HCT116 (cell line): ENCODE data around the gene BDKRB1. TPM values are rescaled to one million over a fixed set of nuclear protein-coding genes. Genes with fewer than 3 reads are reported as not detected.

Experiments
- ATAC-seq: fragments of 200-7000 bp; cut with Tn5 transposase; 2 replicates; pipeline ENCODE4 v1.9.1; 2020; ENCODE audit warnings: mild to moderate bottlenecking, moderate library complexity
- BruUV-seq: library from RNA; stranded (reverse); fragments of 400-500 nt; replicated peaks from 2 replicates; lab custom pipeline; 2021; lab: Mats Ljungman, UMichigan
- CTCF ChIA-PET: fragments of 300-600 bp; sonication (Branson Sonifier 250); formaldehyde crosslinking; loops from one replicate; lab custom pipeline; 2021; ENCODE audit warnings: antibody characterized with exemption; lab: Charles Lee
- POLR2A ChIA-PET: fragments of 300-600, 350-600 bp; sonication (Branson Sonifier 250); formaldehyde crosslinking; loops from one replicate; lab custom pipeline; 2021; ENCODE audit warnings: antibody characterized with exemption; lab: Charles Lee
- RAD21 ChIA-PET, 2 experiments: fragments of 300-600 bp; sonication (Branson Sonifier 250); formaldehyde crosslinking; loops; one replicate each; lab custom pipeline; 2023; ENCODE audit warnings: low total read pairs in 2 of 2; ENCODE audit not compliant: uncharacterized antibody in 2 of 2, unreplicated experiment in 2 of 2, low non-redundant PET in 1 of 2; lab: Charles Lee
- DNase-seq: peaks from one replicate; pipeline ENCODE4 v3.0.0-alpha.2; 2010; ENCODE audit warnings: low read depth, low spot score
- H2AFZ ChIP-seq: fragments of 200-600 bp; shearing (Covaris generic), sonication (generic); 2 replicates; pipeline ENCODE4 v1.6.1; 2017; ENCODE audit warnings: low read depth, mixed run types, mixed read lengths, antibody characterized with exemption, low read length; ENCODE audit not compliant: poor library complexity, severe bottlenecking
- H3K27ac ChIP-seq: 2 replicates; pipeline ENCODE4 v1.5.1; 2012; ENCODE audit warnings: low read depth, low read length
- H3K27me3 ChIP-seq: fragments of 200-600 bp; sonication (generic); 2 replicates; pipeline ENCODE4 v1.6.1; 2016; ENCODE audit warnings: mixed run types, low read length, mixed read lengths; ENCODE audit not compliant: insufficient read depth
- H3K36me3 ChIP-seq, 2 experiments: fragments of 200-500 bp in 1 of 2; fragments of 200-600 bp in 1 of 2; sonication (Bioruptor generic) in 1 of 2; sonication (generic) in 1 of 2; 2 replicates each; pipeline versions ENCODE4 v1.5.1 to v1.6.1; 2014 to 2016; ENCODE audit warnings: low read length in 2 of 2, inconsistent platforms in 1 of 2, mixed read lengths in 1 of 2, mixed run types in 1 of 2; ENCODE audit not compliant: insufficient read depth in 2 of 2, control insufficient read depth in 1 of 2
- H3K4me1 ChIP-seq, 2 experiments: fragments of 200-600 bp in 1 of 2; sonication (generic) in 1 of 2; 2 replicates each; pipeline versions ENCODE4 v1.5.1 to v1.6.1; 2012 to 2017; ENCODE audit warnings: low read length in 2 of 2, inconsistent platforms in 1 of 2, mild to moderate bottlenecking in 1 of 2, mixed read lengths in 1 of 2, mixed run types in 1 of 2, moderate library complexity in 1 of 2; ENCODE audit not compliant: insufficient read depth in 2 of 2, control insufficient read depth in 1 of 2
- H3K4me2 ChIP-seq: fragments of 200-600 bp; sonication (generic); 2 replicates; pipeline ENCODE4 v1.6.1; 2017; ENCODE audit warnings: mixed run types, low read length, mixed read lengths
- H3K4me3 ChIP-seq, 2 experiments: fragments of 200-600 bp in 1 of 2; sonication (generic) in 1 of 2; replicated peaks in 1 of 2; 2 replicates each; pipeline ENCODE4 v1.5.1; 2011 to 2016; ENCODE audit warnings: low read length in 2 of 2, control low read depth in 1 of 2, low read depth in 1 of 2, mild to moderate bottlenecking in 1 of 2, mixed read lengths in 1 of 2, mixed run types in 1 of 2
- H3K79me2 ChIP-seq: fragments of 200-600 bp; sonication (generic); 2 replicates; pipeline ENCODE4 v1.6.1; 2017; ENCODE audit warnings: mild to moderate bottlenecking, mixed run types, low read length, moderate library complexity, mixed read lengths; ENCODE audit not compliant: insufficient read depth
- H3K9ac ChIP-seq: fragments of 200-600 bp; sonication (generic); 2 replicates; pipeline ENCODE4 v1.6.1; 2016; ENCODE audit warnings: low read length, mixed read lengths
- H3K9me2 ChIP-seq: fragments of 200-600 bp; sonication (generic), shearing (Covaris generic); 2 replicates; pipeline ENCODE4 v1.6.1; 2017; ENCODE audit warnings: mixed run types, mild to moderate bottlenecking, moderate library complexity; ENCODE audit not compliant: insufficient read depth
- H3K9me3 ChIP-seq, 2 experiments: fragments of 200-500 bp in 1 of 2; fragments of 200-600 bp in 1 of 2; sonication (Bioruptor generic) in 1 of 2; sonication (generic) in 1 of 2; 2 replicates each; pipeline ENCODE4 v1.6.1; 2014 to 2017; ENCODE audit warnings: low read length in 2 of 2, mixed read lengths in 2 of 2, inconsistent platforms in 1 of 2, low read depth in 1 of 2, mild to moderate bottlenecking in 1 of 2, mixed run types in 1 of 2, moderate library complexity in 1 of 2; ENCODE audit not compliant: control insufficient read depth in 1 of 2, insufficient read depth in 1 of 2
- H4K20me1 ChIP-seq: fragments of 200-600 bp; sonication (generic), shearing (Covaris generic); 2 replicates; pipeline ENCODE4 v1.6.1; 2017; ENCODE audit warnings: mixed run types, mild to moderate bottlenecking, moderate library complexity; ENCODE audit not compliant: insufficient read depth
- CBX3 ChIP-seq: IDR thresholded peaks from 2 replicates; pipeline ENCODE4 v1.6.1; 2012; ENCODE audit warnings: low read depth
- CEBPB ChIP-seq: IDR thresholded peaks from 2 replicates; pipeline ENCODE4 v1.6.1; 2012; ENCODE audit warnings: low read depth
- EZH2phosphoT487 ChIP-seq: fragments of 200-600 bp; IDR thresholded peaks from 2 replicates; pipeline ENCODE4 v1.6.1; 2018; ENCODE audit warnings: antibody characterized with exemption, borderline replicate concordance
- POLR2A ChIP-seq: IDR thresholded peaks from 2 replicates; pipeline ENCODE4 v1.7.0; 2011; ENCODE audit warnings: borderline replicate concordance; ENCODE audit not compliant: insufficient read depth, insufficient read length; ENCODE audit errors: extremely low read depth
- RAD21 ChIP-seq: IDR thresholded peaks from 2 replicates; pipeline ENCODE4 v1.6.1; 2012; ENCODE audit warnings: low read depth, mild to moderate bottlenecking
- SP1 ChIP-seq: IDR thresholded peaks from 2 replicates; pipeline ENCODE4 v1.6.1; 2012; ENCODE audit warnings: low read depth
- YY1 ChIP-seq: IDR thresholded peaks from 2 replicates; pipeline ENCODE4 v1.6.1; 2011; ENCODE audit warnings: low read length, low read depth, moderate library complexity, mild to moderate bottlenecking; ENCODE audit not compliant: insufficient replicate concordance; ENCODE audit errors: extremely low read depth
- intact Hi-C: fragments of 100-400 bp; cut with micrococcal nuclease; formaldehyde crosslinking; loops from 2 replicates; pipeline ENCODE4 v1.10.0; 2022
- total RNA-seq: library from RNA; stranded (reverse); gene quantifications from one replicate; pipeline ENCODE4 v1.2.1, GENCODE V29; 2021; ENCODE audit not compliant: unreplicated experiment
- TF ChIP-seq, protein P1 (sequence below): IDR thresholded peaks from 2 replicates; pipeline ENCODE4 v1.6.1; 2012
- TF ChIP-seq, protein P2 (sequence below), 3 experiments: fragments of 200-600 bp in 1 of 3; sonication (generic) in 1 of 3; IDR thresholded peaks in 2 of 3; conservative IDR thresholded peaks in 1 of 3; 2 replicates each; pipeline ENCODE4 v1.5.1; 2012 to 2017; ENCODE audit warnings: low read depth in 2 of 3, low read length in 2 of 3, antibody characterized with exemption in 1 of 3, borderline replicate concordance in 1 of 3, control low read depth in 1 of 3, mild to moderate bottlenecking in 1 of 3, mixed read lengths in 1 of 3, mixed run types in 1 of 3, moderate library complexity in 1 of 3; ENCODE audit not compliant: insufficient read depth in 1 of 3

BDKRB1 gene
- total RNA-seq, 1 experiment from 2014 or later = not detected

DNA sequence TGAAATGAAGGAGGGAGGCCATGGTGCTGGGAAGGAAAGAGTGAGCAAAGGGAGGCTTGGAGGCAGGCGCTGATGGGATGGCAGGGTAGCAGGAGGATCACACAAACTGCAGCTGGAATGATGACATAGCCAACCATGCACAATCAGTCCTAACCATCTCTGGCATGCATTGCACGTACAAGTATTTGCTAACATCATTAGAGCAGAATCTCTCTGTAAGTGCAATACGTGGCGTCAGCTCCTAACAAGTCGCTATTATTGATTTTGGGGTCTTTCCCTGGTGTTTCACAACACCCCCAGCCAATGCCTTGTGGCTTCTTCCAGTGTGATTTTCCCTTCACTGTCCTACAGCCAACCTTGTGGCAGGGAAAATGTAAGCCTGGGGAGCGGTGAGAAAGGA lies 18.5 kb downstream of the BDKRB1 start:
- no peak for TF ChIP-seq SP1
- TF ChIP-seq POLR2A = no peak
- TF ChIP-seq, protein P1, sequence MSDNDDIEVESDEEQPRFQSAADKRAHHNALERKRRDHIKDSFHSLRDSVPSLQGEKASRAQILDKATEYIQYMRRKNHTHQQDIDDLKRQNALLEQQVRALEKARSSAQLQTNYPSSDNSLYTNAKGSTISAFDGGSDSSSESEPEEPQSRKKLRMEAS = no peak
- no peak for TF ChIP-seq CEBPB
- H3K4me3 ChIP-seq = no peak overlapping the region
- no peaks in the 10 kb centered on the region for H3K36me3 ChIP-seq
- ChIA-PET POLR2A (no interaction called here), RAD21 (interaction anchor here (0.6 to 2.9 kb wide), 4 partner anchors 163 to 176 kb away, joined by 3 to 11 read pairs (median 6); no protein-coding TSS in a partner anchor), CTCF (interaction anchor here (1.1 to 4.4 kb wide), 5 partner anchors 9 to 276 kb away, joined by 3 to 66 read pairs (median 5); no protein-coding TSS in a partner anchor)
- no peaks in the 10 kb centered on the region for H3K79me2 ChIP-seq
- H3K9me3 ChIP-seq = peaks cover 8 to 23% of the 10 kb centered on the region in 2 experiments; a peak in 2 of 4 replicates
- no peak overlapping the region for H3K9ac ChIP-seq
- no peaks in the 10 kb centered on the region for H4K20me1 ChIP-seq
- no TSS peak for BruUV-seq
- H3K4me1 ChIP-seq = no peaks in the 10 kb centered on the region
- ATAC-seq (no peak), DNase-seq (no peak)
- intact Hi-C loops = loop anchor here (2.0 kb wide), 2 partner anchors 218 to 276 kb away; no protein-coding TSS in a partner anchor
- no peaks in the 10 kb centered on the region for H3K27me3 ChIP-seq
- no peak overlapping the region for H3K4me2 ChIP-seq
- H2AFZ ChIP-seq = no peak overlapping the region
- no peaks in the 10 kb centered on the region for H3K9me2 ChIP-seq
- H3K27ac ChIP-seq = no peak overlapping the region

DNA sequence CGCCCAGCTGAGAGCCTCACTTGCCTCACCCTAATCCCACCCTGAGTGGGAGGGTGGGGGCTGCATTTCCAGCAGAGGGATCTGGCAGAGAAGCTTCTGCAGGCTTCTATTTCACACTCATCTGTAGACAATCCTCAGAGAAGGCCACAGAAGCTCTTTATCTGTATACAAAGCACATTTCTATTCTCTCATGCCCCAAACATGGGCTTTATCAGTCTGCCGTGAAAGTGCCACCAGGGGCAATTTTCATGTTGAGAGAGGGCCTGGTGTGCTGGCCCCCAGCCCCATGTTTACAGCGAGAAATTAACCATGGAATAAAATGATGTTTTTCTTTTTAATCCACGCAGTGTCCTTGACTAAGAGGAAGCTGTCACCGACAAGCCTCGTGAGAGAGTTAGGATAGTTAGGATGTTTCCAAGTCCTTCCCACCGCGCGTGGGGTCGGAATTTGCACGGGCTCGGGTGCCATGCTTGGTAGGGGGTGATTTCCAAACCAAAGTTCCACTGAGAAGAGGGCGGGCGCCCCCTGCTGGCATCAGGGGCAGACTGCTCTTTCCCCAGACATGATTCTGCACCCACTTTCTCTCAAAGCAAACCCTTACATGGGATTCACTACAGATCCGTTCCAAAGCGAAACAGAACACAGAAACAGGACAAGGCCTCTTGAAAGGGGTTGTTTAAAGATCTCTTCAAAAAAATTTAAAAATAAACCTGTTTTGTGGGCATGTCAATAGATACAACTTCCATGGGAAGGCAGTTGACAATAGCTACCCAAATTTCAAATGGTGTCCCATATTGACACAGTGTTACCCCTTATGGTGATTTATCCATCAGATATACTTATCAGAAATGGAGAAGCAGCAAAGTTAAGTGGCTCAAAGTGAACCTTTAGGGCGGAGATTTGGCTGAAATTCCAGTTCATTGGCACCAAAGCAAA lies 19.4 kb downstream of the BDKRB1 start:
- no peak for TF ChIP-seq EZH2phosphoT487
- no peak for TF ChIP-seq CBX3
- no peak for TF ChIP-seq YY1
- TF ChIP-seq POLR2A = no peak
- peak; percentile 91 for TF ChIP-seq RAD21
- TF ChIP-seq, protein P2, sequence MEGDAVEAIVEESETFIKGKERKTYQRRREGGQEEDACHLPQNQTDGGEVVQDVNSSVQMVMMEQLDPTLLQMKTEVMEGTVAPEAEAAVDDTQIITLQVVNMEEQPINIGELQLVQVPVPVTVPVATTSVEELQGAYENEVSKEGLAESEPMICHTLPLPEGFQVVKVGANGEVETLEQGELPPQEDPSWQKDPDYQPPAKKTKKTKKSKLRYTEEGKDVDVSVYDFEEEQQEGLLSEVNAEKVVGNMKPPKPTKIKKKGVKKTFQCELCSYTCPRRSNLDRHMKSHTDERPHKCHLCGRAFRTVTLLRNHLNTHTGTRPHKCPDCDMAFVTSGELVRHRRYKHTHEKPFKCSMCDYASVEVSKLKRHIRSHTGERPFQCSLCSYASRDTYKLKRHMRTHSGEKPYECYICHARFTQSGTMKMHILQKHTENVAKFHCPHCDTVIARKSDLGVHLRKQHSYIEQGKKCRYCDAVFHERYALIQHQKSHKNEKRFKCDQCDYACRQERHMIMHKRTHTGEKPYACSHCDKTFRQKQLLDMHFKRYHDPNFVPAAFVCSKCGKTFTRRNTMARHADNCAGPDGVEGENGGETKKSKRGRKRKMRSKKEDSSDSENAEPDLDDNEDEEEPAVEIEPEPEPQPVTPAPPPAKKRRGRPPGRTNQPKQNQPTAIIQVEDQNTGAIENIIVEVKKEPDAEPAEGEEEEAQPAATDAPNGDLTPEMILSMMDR (IDR thresholded peaks at IDR 0.05 in 2 of 3, conservative IDR thresholded peaks at IDR 0.05 in 1 of 3; ENCODE audit: borderline replicate concordance in 1 of 3, insufficient read depth in 1 of 3, low read depth in 2 of 3, low read length in 2 of 3) = peak; percentile 92 to 95 (median 95)
- Histone ChIP-seq H3K27me3 (no peaks in the 10 kb centered on the region), H3K27ac (no peak overlapping the region), H3K79me2 (no peaks in the 10 kb centered on the region), H2AFZ (no peak overlapping the region), H3K9me2 (no peaks in the 10 kb centered on the region), H3K4me1 (no peaks in the 10 kb centered on the region), H3K36me3 (no peaks in the 10 kb centered on the region), H3K4me2 (no peak overlapping the region), H3K9me3 (peaks cover 8 to 23% of the 10 kb centered on the region in 2 experiments; a peak in 2 of 4 replicates), H4K20me1 (no peaks in the 10 kb centered on the region), H3K9ac (no peak overlapping the region), H3K4me3 (no peak overlapping the region)
- ChIA-PET RAD21 (interaction anchor here (0.7 to 2.9 kb wide), 3 partner anchors 174 to 177 kb away, joined by 5 to 11 read pairs (median 7); no protein-coding TSS in a partner anchor), CTCF (interaction anchor here (0.7 to 4.4 kb wide), 9 partner anchors 10 to 280 kb away, joined by 3 to 66 read pairs (median 4); no protein-coding TSS in a partner anchor), POLR2A (no interaction called here)
- ATAC-seq (peak; percentile 88), DNase-seq (peak; percentile 29)
- intact Hi-C loops = loop anchor here (1.0 to 5.0 kb wide), 5 partner anchors 175 to 713 kb away; no protein-coding TSS in a partner anchor
- no TSS peak for BruUV-seq
